Measurements from ENCODE around the gene CD70.
"Not testable (repeated sequence)": the region's sequence is repeated elsewhere in the genome, so short reads cannot be mapped to it uniquely, and the experiment has no call there.

The CD70 gene

GRCh38 chr19:6568816-6569215 is 22.1 kb downstream of the CD70 start:
- DNase-seq = no peak

GRCh38 chr19:6568010-6568526 is 22.9 kb downstream of the CD70 start:
- no peak for DNase-seq

GRCh38 chr19:6566727-6567126 is 24.2 kb downstream of the CD70 start:
- not testable (repeated sequence) for DNase-seq

- peak in 3 of 4 experiments; percentile 38 to 66 (median 40) for DNase-seq
Measured at GRCh38 chr19:6564393-6564792, 26.6 kb downstream of the CD70 start.

- not testable (repeated sequence) for DNase-seq
Measured at GRCh38 chr19:6562437-6562836, 28.5 kb downstream of the CD70 start.

GRCh38 chr19:6556480-6557195 is 34.3 kb downstream of the CD70 start:
- peak; percentile 55 to 72 (median 68) for DNase-seq

GRCh38 chr19:6556043-6556449 is 34.9 kb downstream of the CD70 start:
- DNase-seq = no peak

GRCh38 chr19:6551607-6552450 is 39.1 kb downstream of the CD70 start:
- peak in 3 of 4 experiments; percentile 21 to 45 (median 41) for DNase-seq

- DNase-seq = no peak
Measured at GRCh38 chr19:6551091-6551490, 39.9 kb downstream of the CD70 start.

GRCh38 chr19:6550679-6551078 is 40.3 kb downstream of the CD70 start:
- peak in 1 of 4 experiments; percentile 30 for DNase-seq

- DNase-seq = no peak
Measured at GRCh38 chr19:6543866-6544347, 47.0 kb downstream of the CD70 start.

- no peak for DNase-seq
Measured at GRCh38 chr19:6540918-6541689, 49.8 kb downstream of the CD70 start.

- no peak for DNase-seq
Measured at GRCh38 chr19:6539514-6539913, 51.4 kb downstream of the CD70 start.

All from suppressor macrophage (primary cell).